HG02763 (cell line): ENCODE results near the gene CD8B2.
"Not testable (repeated sequence)": the region's sequence is repeated elsewhere in the genome, so short reads cannot be mapped to it uniquely, and the experiment has no call there.

Experiments
- ATAC-seq: cut with Tn5 transposase; IDR thresholded peaks from one replicate; pipeline ENCODE4 v1.9.1; 2021; ENCODE audit warnings: mild to moderate bottlenecking, moderate library complexity; ENCODE audit not compliant: unreplicated experiment

Gene CD8B2

DNA sequence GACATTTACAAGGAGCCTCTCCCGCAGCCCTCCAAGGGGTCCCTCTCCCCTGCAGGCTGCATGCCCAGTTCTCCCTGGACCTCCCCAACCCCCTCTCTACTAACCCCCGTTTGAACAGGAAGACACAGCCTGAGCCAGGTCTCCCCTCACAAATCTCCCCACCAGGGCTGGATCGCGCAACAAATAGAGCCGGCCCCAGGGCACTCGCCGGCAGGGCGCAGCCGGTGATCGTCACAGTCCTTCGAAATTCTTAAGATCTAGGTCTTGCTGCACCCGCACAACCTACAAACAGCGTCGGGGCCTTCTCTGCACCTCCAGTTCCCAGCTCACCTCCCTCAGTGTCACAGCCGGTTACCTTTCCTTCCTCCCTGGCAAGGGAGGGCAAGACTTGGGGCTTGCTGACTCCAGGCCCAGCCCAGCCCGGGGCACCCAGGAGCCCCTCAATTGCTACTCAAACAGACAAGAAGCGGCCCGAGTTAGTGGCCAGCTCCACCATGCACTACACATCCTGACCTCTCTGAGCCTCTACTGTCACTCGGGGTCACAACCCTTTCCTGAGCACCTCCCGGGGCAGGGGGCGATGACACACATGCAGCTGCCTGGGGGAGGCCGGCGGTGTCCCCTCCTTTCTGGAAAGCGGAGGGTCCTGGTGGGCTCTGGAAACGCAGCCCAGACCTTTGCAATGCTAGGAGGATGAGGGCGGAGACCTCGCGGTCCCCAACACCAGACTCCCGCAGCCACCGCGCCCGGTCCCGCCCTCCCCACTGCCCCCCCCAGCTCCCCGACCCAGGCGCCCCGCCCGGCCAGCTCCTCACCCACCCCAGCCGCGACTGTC, at the start of gene CD8B2:
Gene CD8B2 (plus strand): TSS at position 814 of the 835 bp plus-strand sequence. CDS start 63 bp downstream, outside the sequence.
- ATAC-seq: not testable (repeated sequence)

DNA sequence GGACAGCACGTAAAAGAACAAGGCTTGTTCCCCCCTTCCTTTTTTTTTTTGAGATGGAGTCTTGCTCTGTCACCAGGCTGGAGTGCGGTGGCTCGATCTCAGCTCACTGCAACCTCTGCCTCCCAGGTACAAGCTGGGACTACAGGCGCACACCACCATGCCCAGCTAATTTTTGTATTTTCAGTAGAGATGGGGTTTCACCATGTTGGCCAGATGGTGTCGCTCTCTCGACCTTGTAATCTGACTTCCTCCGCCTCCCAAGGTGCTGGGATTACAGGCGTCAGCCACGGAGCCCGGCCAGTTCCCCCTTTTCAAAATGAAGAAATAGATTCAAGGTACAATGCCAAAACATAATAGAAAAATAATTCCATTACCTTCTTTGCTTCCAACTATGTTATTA, 25.3 kb upstream of the CD8B2 start:
- ATAC-seq: not testable (repeated sequence)

DNA sequence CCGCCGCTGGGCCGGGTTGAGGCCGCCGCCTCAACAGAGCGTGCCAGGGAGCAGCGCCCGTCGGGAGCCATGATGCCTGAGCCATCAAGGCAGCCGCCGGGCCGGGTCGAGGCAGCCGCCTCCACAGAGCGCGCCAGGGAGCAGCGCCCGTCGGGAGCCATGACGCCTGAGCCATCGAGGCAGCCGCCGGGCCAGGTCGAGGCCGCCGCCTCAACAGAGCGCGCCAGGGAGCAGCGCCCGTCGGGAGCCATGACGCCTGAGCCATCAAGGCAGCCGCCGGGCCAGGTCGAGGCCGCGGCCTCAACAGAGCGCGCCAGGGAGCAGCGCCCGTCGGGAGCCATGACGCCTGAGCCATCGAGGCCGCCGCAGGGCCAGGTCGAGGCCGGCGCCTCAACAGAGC, 19.6 kb upstream of the CD8B2 start:
- not testable (repeated sequence) for ATAC-seq

DNA sequence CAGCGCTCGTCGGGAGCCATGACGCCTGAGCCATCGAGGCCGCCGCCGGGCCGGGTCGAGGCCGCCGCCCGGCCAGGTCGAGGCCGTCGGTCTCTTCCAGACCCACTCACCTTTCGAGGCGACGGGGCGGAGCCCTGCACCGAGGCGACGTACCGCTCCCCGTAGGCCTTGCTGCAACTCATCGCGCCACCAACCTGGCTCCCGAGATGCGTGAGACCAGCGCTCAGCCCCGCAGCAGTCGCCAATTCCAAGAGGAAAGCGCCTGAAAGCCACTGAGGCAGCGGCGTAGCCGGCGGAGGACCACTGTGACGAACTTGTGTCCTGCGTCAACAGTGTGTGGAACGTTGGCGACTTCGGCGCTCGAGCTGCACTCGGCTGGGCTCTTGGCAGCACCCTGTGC, 19.1 kb upstream of the CD8B2 start, which contains the start of gene RGPD3:
Gene RGPD3 (minus strand): TSS at position 307 of the 400 bp plus-strand sequence. CDS start 125 bp downstream, at position 182.
- not testable (repeated sequence) for ATAC-seq

DNA sequence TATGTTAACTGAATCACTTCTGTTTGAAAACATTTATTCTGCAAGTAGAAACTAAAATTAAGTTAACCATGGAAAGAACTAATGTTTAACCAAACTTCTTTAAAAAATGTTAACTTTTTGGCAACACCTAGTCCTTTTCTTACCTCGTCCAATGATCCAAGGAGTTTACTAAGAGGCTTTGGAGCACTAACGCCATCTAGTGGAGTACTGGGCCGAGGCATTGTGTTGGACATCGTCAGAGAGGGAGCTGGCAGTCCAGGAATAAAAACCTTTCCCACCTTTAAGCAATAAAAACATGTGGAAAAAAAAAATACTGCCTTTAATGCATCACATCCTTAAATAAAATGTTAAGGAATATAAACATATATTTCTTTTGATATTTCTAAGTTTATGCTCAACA, 16.5 kb upstream of the CD8B2 start:
- ATAC-seq: not testable (repeated sequence)

DNA sequence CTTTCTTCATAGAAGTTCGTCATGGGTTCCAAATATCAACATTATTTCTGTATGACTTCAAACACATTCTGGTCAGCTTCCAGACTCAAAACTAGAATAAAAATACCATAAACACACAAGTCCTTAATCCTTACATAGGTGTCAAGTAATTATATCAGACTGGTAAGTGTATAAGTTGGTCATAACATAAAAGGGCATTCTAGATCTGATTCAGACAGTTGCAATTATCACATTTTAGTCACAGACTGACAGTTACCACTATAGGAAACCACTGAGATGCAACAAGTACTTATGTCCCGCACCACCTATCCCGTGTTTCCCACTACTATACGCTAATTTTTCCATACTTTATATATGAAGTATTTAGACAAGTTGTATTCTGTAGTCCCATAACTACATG, 9.5 kb upstream of the CD8B2 start:
- not testable (repeated sequence) for ATAC-seq

DNA sequence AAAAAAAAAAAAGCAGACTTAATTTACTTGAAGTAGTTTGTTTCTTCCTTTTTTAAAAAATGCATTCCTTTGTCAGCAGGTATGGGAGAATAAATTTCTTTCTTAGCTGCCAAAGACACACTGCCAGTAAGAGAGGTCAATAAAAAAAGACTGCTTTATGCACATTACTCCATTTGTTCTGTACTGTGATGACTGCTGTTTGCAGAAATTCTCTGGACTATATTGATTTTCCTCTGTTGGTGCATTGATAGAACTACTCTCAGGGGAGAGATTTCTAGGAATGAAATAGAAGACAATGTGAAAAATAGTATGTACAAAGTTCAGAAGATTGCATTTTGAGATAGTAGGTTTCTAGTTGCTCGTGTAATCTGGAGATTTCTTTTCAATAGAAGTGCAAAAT, 7.6 kb upstream of the CD8B2 start:
- not testable (repeated sequence) for ATAC-seq

DNA sequence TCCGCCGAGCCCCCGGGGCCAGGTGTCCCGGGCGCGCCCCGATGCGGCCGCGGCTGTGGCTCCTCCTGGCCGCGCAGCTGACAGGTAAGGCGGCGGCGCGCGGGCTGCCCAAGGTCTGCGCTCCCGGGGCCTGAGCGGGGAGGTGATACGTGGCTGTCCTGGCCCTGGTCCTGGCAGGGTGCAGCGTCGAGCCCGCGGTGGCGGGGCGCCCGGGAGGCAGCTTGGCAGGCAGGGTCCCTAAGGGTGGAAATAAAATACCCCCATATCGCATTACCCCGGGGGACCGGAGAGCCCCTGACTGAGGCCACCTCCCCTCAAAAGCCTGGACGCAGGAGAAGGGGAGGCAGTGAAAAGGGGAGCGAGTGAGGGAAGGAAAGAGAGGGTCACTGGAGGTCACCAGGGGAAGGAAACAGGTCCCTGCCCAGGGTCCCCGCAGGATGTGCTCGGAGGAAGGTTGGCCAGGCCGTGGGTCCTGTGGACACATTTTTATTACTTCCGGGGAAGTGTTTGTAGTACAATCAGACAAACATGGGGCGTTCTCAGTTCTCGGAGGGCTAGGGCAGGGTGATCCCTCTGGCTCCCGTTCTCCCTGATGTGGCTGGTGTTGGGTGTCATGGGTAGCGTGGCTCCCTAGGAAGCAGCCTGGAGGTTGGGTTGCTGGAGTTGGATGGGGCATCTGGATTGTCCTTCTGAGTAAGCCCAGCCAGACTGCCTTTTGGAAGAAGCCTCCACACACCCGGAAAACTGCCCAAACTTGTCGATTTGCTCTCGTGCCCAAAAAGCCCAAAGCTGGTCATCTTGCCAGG, 425 bp downstream of the CD8B2 start:
- ATAC-seq: not testable (repeated sequence)

DNA sequence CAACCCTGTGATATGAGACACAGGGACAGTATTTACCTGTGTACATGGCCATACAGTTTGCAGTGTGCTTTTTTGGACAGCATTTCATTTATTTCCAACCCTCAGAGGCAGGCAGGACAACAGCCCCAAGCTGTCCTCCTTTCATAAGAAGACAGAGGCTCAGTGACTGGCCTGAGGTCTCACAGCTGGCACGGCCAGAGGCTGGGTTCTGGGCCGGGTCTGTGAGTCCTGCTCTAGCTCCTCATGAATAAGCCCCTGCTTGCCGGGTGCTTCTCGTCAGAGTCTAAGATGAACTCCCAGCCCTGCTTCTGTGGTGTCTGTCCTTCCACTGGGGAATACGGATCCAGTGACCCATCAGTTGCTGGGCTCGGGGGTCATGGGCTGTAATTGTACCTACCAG, 2.5 kb downstream of the CD8B2 start:
- ATAC-seq: not testable (repeated sequence)

DNA sequence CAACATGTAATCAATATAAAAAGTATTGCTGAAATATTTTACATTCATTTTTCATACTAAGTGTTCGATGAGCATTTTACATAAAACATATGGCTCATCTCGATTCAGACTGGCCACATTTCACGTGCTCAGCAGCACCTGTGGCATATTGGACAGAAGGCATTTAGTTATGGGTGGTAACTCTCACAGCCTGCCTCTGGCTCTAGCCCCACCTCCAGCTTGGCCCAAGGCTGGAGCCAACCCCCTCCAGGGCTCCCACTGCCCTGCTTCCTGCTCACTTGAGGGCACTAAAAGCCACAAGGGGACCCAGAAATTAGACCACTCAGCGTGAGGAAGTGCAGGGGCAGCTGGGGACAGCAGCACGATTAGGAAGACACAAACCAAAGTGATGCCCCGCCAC, 5.2 kb downstream of the CD8B2 start:
- ATAC-seq: not testable (repeated sequence)

DNA sequence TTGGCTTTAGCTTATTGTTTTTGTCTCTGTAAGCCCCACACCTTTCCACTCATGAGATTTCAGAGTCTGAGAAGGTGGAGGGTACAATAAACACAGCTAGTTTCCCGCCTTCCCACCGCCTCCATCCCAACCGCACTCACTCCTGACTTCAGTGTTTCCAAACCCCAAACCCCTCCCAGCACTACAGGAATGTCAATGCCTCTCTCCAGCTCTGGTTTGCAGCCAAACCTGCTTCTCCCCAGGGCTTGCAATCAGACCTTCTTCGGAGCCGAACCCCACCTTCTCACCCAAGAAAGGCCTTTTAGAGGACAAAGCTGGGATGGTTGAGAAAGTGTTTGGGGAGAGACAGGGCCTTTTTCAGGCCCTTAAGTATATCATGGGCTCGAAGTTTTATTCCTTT, 5.7 kb downstream of the CD8B2 start:
- ATAC-seq: not testable (repeated sequence)

DNA sequence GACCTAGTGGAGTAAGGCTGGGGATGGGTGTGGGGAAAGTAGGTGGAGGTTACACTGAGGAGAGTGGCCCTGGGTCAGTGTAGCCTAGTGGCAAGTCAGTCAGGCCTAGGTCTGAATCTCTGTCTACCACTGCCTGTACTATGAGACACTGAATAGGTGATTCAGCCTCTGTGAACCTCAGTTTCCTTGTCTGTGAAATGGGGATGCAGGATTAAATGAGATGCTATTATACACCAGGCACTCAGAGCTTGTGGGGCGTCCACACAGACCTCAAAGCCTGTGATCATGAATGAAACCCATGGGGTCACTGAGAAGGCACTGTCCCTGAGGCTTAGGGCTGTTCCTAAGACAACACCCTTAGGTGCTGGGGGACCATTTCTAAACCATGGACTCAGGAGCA, 11.4 kb downstream of the CD8B2 start:
- ATAC-seq: not testable (repeated sequence)

DNA sequence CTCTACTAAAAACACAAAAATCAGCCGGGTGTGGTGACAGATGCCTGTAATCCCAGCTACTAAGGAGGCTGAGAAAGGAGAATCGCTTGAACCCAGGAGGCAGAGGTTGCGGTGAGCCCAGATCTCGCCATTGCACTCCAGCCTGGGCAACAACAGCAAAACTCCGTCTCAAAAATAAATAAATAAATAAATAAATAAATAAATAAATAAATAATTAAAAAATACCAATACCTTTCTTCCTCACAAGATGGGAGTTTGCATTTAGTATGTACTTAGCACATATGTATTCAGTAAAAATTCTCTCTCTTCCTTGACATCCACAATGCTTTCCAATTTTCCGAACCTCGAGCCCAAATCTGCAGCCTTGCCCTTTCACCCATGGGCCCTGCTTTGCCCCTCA, 13.2 kb downstream of the CD8B2 start:
- ATAC-seq: not testable (repeated sequence)

DNA sequence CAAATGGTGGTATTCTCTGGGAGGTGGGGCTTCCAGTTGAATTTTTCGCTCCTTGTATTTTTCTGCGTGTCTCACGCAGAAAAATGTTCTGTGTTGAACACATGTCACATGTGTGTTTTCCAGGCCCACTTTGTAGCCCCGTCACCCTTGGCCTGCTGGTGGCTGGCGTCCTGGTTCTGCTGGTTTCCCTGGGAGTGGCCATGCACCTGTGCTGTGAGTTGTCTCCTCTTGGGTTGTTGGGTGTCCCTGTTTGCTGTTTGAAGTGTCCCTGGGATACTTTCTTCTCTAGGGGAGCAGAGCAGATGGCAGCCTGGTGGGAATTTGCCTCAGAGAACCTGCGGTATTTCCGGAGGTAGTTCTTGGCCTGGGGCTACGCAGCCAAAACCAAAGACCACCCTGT, 15.2 kb downstream of the CD8B2 start:
- not testable (repeated sequence) for ATAC-seq

DNA sequence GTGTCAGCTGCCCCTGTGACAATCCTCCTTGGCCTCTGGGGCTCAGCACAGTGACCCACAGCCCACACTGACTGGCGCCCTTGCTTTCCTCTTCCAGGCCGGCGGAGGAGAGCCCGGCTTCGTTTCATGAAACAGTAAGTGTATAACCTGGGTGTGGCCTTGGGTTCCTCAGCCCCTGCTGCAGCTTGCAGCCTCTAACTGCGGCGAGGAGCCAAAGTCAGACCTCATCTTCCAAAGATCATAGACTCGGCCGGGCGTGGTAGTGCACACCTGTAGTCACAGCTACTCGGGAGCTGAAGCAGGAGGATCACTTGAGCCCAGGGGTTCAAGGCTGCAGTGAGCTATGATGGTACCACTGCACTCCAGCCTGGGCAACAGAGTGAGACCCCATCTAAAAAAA, 17.0 kb downstream of the CD8B2 start:
- ATAC-seq: not testable (repeated sequence)

DNA sequence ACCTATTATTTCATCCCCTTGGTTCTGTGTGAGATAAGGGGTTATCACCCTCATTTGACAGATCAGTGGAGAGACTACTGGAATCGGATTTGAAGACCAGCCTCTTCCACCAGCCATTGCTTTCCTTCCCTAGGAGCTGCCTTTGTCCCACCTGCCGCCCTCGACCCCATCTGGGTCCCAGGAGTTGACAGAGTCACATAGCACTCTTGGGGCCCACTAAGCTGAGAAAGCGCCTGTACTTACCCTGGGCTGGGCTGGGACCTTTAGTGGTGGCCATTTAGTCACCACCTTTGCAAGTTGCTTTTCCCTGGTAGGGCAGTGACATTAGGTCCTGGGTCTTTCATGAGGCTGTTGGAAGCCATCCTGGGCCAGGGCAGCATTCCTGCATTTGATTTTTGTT, 17.6 kb downstream of the CD8B2 start:
- not testable (repeated sequence) for ATAC-seq

DNA sequence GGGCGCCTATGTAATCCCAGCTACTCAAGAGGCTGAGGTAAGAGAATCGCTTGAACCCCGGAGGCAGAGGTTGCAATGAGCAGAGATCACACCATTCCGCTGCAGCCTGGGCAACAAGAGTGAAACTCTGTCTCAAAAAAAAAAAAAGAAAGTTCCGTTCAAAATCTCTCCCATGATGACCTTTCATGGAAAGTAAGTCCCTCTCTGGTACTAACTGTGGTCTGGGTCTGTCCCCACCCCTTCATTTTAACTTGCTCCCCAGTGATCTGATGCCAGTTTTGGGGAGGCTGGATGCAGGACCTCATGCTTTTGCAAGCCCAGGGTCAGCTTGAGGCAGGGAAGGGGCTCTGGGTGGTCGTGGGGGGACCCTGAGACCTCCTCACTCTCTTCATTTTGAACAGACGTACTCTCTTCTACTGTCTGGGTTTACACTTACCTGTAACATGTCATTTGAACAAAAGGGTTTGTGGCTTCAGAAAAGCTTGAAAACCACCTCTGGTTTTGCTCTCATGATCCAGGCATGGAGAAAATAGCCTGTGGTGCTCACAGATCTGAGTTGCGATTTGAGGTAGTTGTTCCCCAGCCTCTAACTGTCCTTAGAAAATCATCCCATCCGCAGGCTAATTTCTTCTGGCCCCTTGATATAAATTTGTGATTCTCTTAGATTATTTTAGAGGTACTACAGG, 19.0 kb downstream of the CD8B2 start:
- ATAC-seq: not testable (repeated sequence)

DNA sequence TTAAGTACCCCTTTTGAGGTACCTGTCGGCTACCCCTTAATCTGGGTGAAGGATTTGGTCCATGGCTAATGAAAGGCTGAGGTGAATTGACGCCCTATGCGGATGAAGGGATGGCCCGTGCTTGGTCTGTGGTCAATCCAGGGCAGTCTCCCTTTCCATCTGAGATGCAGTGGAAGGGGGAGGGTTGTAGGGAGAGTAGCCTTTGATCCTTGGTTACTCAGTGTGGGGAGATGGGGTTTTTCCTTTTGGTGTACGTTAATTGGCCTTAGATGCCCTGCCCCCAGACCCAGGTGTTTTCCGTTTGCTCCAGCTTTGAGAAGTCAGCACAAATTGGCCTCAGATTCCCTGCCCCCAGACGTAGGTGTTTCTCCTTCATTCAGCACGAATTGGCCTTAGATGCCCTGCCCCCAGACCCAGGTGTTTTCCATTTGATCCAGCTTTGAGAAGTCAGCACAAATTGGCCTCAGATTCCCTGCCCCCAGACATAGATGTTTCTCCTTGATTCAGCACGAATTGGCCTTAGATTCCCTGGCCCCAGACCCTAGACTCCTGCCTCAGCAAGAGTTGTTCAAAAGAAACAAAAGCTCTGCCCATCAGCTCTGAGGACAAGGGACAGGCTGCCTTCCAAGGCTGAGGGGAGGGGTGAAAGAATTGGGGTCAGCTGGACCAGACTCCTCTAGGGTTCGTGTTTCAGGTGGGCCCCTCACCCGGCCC, 21.7 kb downstream of the CD8B2 start:
- ATAC-seq: not testable (repeated sequence)

DNA sequence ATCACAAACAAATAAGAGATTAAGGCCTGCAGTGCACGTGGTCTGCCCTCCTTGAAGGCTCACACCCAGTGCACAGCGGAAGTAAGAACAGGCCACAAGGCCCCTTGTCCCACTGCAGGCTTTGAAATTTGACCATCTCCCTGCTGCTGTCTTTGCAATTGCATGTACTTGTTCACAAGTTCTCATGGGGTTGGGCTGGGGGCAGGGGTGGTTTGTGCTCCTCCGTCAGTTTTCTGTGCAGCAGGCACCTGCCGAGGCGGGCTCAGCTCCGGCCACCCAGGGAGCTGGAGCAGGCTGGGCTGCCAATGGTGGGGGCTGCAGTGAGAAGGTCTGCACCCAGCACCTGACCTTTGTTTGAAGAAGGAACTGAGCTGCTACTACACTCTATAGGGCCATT, 22.2 kb downstream of the CD8B2 start:
- not testable (repeated sequence) for ATAC-seq

DNA sequence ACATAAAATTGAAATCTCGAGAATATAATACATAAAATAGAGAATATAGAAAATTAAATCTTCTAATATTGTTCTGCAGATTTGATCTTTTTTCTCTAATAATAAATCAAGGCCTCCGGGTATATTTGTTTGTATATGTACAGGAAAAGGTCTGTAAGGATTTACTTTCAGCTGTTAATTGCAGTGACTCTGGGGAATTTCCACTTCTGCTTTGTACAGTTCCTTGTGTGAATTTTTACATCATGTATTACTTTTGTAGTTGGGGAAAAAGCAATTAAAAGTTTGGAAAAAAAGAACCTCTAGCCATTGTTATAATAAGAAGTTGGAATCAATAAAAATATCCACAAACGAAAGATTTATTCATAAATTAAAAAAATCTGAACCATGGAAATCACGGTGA, 23.6 kb downstream of the CD8B2 start:
- not testable (repeated sequence) for ATAC-seq
